SK-N-SH (cell line): Measurements from ENCODE around the gene ZBTB49. TPM values are rescaled to one million over a fixed set of nuclear protein-coding genes. Genes with fewer than 3 reads are reported as not detected.

Experiments used
- CTCF ChIA-PET: fragments of 300-600, 350-600 bp; formaldehyde crosslinking; extraction: SDS; loops from one replicate; lab custom pipeline; 2021; lab: Yijun Ruan, JAX
- POLR2A ChIA-PET: fragments of 350-600 bp; sonication (Branson Sonifier 250); formaldehyde crosslinking; extraction: SDS; loops from one replicate; lab custom pipeline; 2020; ENCODE audit warnings: antibody characterized with exemption, inconsistent platforms; lab: Yijun Ruan, JAX
- DNase-seq: peaks from one replicate; pipeline ENCODE4 v3.0.0; 2012
- H2AFZ ChIP-seq: fragments of 200-600 bp; sonication (generic); 2 replicates; pipeline ENCODE4 v1.8.1; 2016; ENCODE audit warnings: antibody characterized with exemption, mild to moderate bottlenecking, low read depth
- H3F3A ChIP-seq: fragments of 200-600 bp; sonication (generic); replicated peaks from 2 replicates; pipeline ENCODE3; 2016; ENCODE audit warnings: antibody characterized with exemption, mild to moderate bottlenecking; ENCODE audit not compliant: insufficient read depth
- H3K27ac ChIP-seq, 2 experiments: fragments of 200-500 bp in 1 of 2; fragments of 200-600 bp in 1 of 2; sonication (Bioruptor generic) in 1 of 2; sonication (generic), shearing (Covaris generic) in 1 of 2; 2 replicates each; pipeline versions ENCODE4 v1.5.1 to v1.6.1; 2014 to 2016; ENCODE audit warnings: low read depth in 2 of 2, inconsistent platforms in 1 of 2, low read length in 1 of 2, mild to moderate bottlenecking in 1 of 2, mixed read lengths in 1 of 2
- H3K27me3 ChIP-seq: fragments of 200-600 bp; sonication (generic), shearing (Covaris generic); 2 replicates; pipeline ENCODE4 v1.6.1; 2016; ENCODE audit warnings: mixed run types; ENCODE audit not compliant: insufficient read depth
- H3K36me3 ChIP-seq, 2 experiments: fragments of 200-500 bp in 1 of 2; fragments of 200-600 bp in 1 of 2; sonication (Bioruptor generic) in 1 of 2; sonication (generic) in 1 of 2; replicated peaks in 1 of 2; 2 replicates each; pipeline versions ENCODE3 to v1.5.1; 2014 to 2016; ENCODE audit warnings: low read length in 1 of 2, mild to moderate bottlenecking in 1 of 2; ENCODE audit not compliant: insufficient read depth in 2 of 2, control insufficient read depth in 1 of 2
- H3K4me1 ChIP-seq, 2 experiments: fragments of 200-500 bp in 1 of 2; fragments of 200-600 bp in 1 of 2; sonication (Bioruptor generic) in 1 of 2; sonication (generic), shearing (Covaris generic) in 1 of 2; 2 replicates each; pipeline versions ENCODE4 v1.5.1 to v1.6.1; 2014 to 2016; ENCODE audit warnings: low read depth in 1 of 2, low read length in 1 of 2, mixed run types in 1 of 2; ENCODE audit not compliant: insufficient read depth in 2 of 2, control insufficient read depth in 1 of 2
- H3K4me2 ChIP-seq: fragments of 200-600 bp; sonication (generic), shearing (Covaris generic); 2 replicates; pipeline ENCODE4 v1.6.1; 2017; ENCODE audit warnings: mixed run types
- H3K4me3 ChIP-seq, 2 experiments: fragments of 200-500 bp in 1 of 2; fragments of 200-600 bp in 1 of 2; sonication (Bioruptor generic) in 1 of 2; sonication (generic), shearing (Covaris generic) in 1 of 2; 2 replicates each; pipeline versions ENCODE4 v1.5.1 to v1.8.1; 2014 to 2016; ENCODE audit warnings: low read depth in 2 of 2, inconsistent platforms in 1 of 2, low read length in 1 of 2, mild to moderate bottlenecking in 1 of 2, mixed read lengths in 1 of 2, moderate library complexity in 1 of 2
- H3K79me2 ChIP-seq: fragments of 200-600 bp; sonication (generic); 2 replicates; pipeline ENCODE4 v1.8.1; 2017; ENCODE audit warnings: mild to moderate bottlenecking; ENCODE audit not compliant: insufficient read depth
- H3K9ac ChIP-seq: fragments of 200-600 bp; sonication (generic); 2 replicates; pipeline ENCODE4 v1.6.1; 2017; ENCODE audit warnings: mixed run types
- H3K9me2 ChIP-seq: fragments of 200-600 bp; sonication (generic); 2 replicates; pipeline ENCODE4 v1.6.1; 2017; ENCODE audit warnings: mixed run types
- H3K9me3 ChIP-seq: fragments of 200-600 bp; sonication (generic); 2 replicates; pipeline ENCODE4 v1.6.1; 2017; ENCODE audit warnings: mixed run types, mild to moderate bottlenecking, moderate library complexity
- H4K20me1 ChIP-seq: fragments of 200-600 bp; sonication (generic); 2 replicates; pipeline ENCODE4 v1.6.1; 2017; ENCODE audit warnings: mild to moderate bottlenecking, mixed run types; ENCODE audit not compliant: insufficient read depth
- CHD2 ChIP-seq: fragments of 150-350 bp; IDR thresholded peaks from 2 replicates; pipeline ENCODE4 v1.6.1; 2018; ENCODE audit warnings: low read length; ENCODE audit not compliant: partially characterized antibody
- EP300 ChIP-seq, 2 experiments: IDR thresholded peaks; 2 replicates each; pipeline versions ENCODE4 v1.4.0 to v1.6.1; 2012; ENCODE audit warnings: borderline replicate concordance in 1 of 2, low read depth in 1 of 2, low read length in 1 of 2
- EZH2phosphoT487 ChIP-seq: fragments of 200-600 bp; sonication (generic); IDR thresholded peaks from 2 replicates; pipeline ENCODE4 v1.6.1; 2017; ENCODE audit warnings: low read depth, mixed run types, mild to moderate bottlenecking, antibody characterized with exemption, moderate library complexity, borderline replicate concordance
- FOSL2 ChIP-seq: IDR thresholded peaks from 2 replicates; pipeline ENCODE4 v1.4.0; 2012; ENCODE audit warnings: low read depth, mild to moderate bottlenecking, moderate library complexity, borderline replicate concordance
- FOXJ3 ChIP-seq: sonication (generic); formaldehyde crosslinking; IDR thresholded peaks from 2 replicates; pipeline ENCODE4 v1.5.1; 2020; ENCODE audit warnings: mild to moderate bottlenecking, missing genetic modification reagents
- FOXM1 ChIP-seq: IDR thresholded peaks from 2 replicates; pipeline ENCODE4 v1.4.0; 2012; ENCODE audit warnings: low read depth, mild to moderate bottlenecking
- GABPA ChIP-seq: IDR thresholded peaks from 2 replicates; pipeline ENCODE4 v1.4.0; 2012; ENCODE audit warnings: low read depth, mild to moderate bottlenecking
- GATA2 ChIP-seq: sonication (generic); formaldehyde crosslinking; IDR thresholded peaks from 2 replicates; pipeline ENCODE4 v1.5.0; 2020; ENCODE audit warnings: mild to moderate bottlenecking, missing genetic modification reagents
- MAX ChIP-seq: IDR thresholded peaks from 2 replicates; pipeline ENCODE4 v1.4.0; 2012; ENCODE audit warnings: low read depth
- MXI1 ChIP-seq: IDR thresholded peaks from 2 replicates; pipeline ENCODE4 v1.6.1; 2012; ENCODE audit warnings: mild to moderate bottlenecking, low read depth, low read length, improper control_type of control experiment
- NRF1 ChIP-seq: IDR thresholded peaks from 2 replicates; pipeline ENCODE4 v1.6.1; 2012; ENCODE audit warnings: low read depth, mild to moderate bottlenecking, low read length
- RCOR1 ChIP-seq: fragments of 150-350 bp; IDR thresholded peaks from 2 replicates; pipeline ENCODE4 v1.6.1; 2017; ENCODE audit warnings: antibody characterized with exemption, low read length
- REST ChIP-seq: IDR thresholded peaks from 2 replicates; pipeline ENCODE4 v1.6.1; 2012; ENCODE audit warnings: mild to moderate bottlenecking, low read depth, low read length, moderate library complexity
- RFX5 ChIP-seq: IDR thresholded peaks from 2 replicates; pipeline ENCODE4 v1.6.1; 2012; ENCODE audit warnings: mild to moderate bottlenecking, improper control_type of control experiment, low read length
- SIN3A ChIP-seq: IDR thresholded peaks from 2 replicates; pipeline ENCODE4 v1.6.1; 2012; ENCODE audit warnings: low read depth, mild to moderate bottlenecking, low read length, moderate library complexity, borderline replicate concordance
- SMC3 ChIP-seq: IDR thresholded peaks from 2 replicates; pipeline ENCODE4 v1.6.1; 2012; ENCODE audit warnings: low read depth, low read length, improper control_type of control experiment
- USF1 ChIP-seq: IDR thresholded peaks from 2 replicates; pipeline ENCODE4 v1.4.0; 2012; ENCODE audit warnings: low read depth, borderline replicate concordance
- USF2 ChIP-seq: fragments of 150-350 bp; IDR thresholded peaks from 2 replicates; pipeline ENCODE4 v1.6.1; 2017; ENCODE audit warnings: antibody characterized with exemption, low read length, low read depth, borderline replicate concordance
- YY1 ChIP-seq: IDR thresholded peaks from 2 replicates; pipeline ENCODE4 v1.4.0; 2012; ENCODE audit warnings: low read depth, mild to moderate bottlenecking
- ZBTB33 ChIP-seq: IDR thresholded peaks from 2 replicates; pipeline ENCODE4 v1.4.0; 2012; ENCODE audit warnings: low read depth, borderline replicate concordance
- WGBS: methylation state at CpG from one replicate; pipeline ENCODE4 v1.1.6; 2017; ENCODE audit warnings: low lambda C conversion rate; 5-methylcytosine and 5-hydroxymethylcytosine counted together
- polyA plus RNA-seq, 3 experiments: library from polyadenylated mRNA; depleted of rRNA; stranded (reverse); fragments of >200 nt; gene quantifications; 2 replicates each; pipeline ENCODE4 v1.2.3, GENCODE V29; 2012

Gene ZBTB49
- polyA plus RNA-seq, 1 of the 3 experiments (the other 2 are of a cell fraction), result 3.1 TPM

- H2AFZ ChIP-seq, result no peak overlapping the region
- ChIA-PET CTCF (interaction anchor here (1.2 to 1.4 kb wide), 2 partner anchors 9 to 81 kb away, joined by 3 read pairs; no protein-coding TSS in a partner anchor), POLR2A (no interaction called here)
Measured at GRCh38 chr4:4254199-4254598, 35.9 kb upstream of the ZBTB49 start.

More at GRCh38 chr4:4254199-4254598, 35.9 kb upstream of the ZBTB49 start:
- no peaks in the 10 kb centered on the region for H4K20me1 ChIP-seq
- no peak overlapping the region for H3K4me3 ChIP-seq
- 79% methylated on average over 11 of the region's 11 CpGs for WGBS
- DNase-seq, result no peak
- no peaks in the 10 kb centered on the region for H3K36me3 ChIP-seq
- no peak overlapping the region for H3K27ac ChIP-seq
- H3K9me2 ChIP-seq, result no peaks in the 10 kb centered on the region
- peaks cover 0 to under 1% of the 10 kb centered on the region in 2 experiments; a peak in 1 of 4 replicates for H3K4me1 ChIP-seq
- TF ChIP-seq REST (no peak), RCOR1 (no peak), USF2 (no peak), MXI1 (no peak), SIN3A (no peak), NRF1 (no peak), SMC3 (no peak), EP300 (IDR thresholded peaks at IDR 0.05; ENCODE audit: borderline replicate concordance in 1 of 2, low read depth in 1 of 2, low read length in 1 of 2) (no peak), FOSL2 (no peak), FOXJ3 (CRISPR knock-in tag) (no peak), YY1 (no peak), ZBTB33 (no peak), RFX5 (no peak), CHD2 (no peak), GATA2 (CRISPR knock-in tag) (no peak), EZH2phosphoT487 (no peak), USF1 (no peak), GABPA (no peak), FOXM1 (no peak), MAX (no peak)
- TF ChIP-seq, all 33 proteins: peak for 0
- Histone ChIP-seq H3K27me3 (no peaks in the 10 kb centered on the region), H3K4me2 (no peak overlapping the region), H3K9me3 (no peaks in the 10 kb centered on the region), H3K79me2 (no peaks in the 10 kb centered on the region), H3K9ac (no peak overlapping the region), H3F3A (peaks cover 5% of the 10 kb centered on the region)
